Measurements from ENCODE around the gene SLC6A17.

Gene SLC6A17

DNA sequence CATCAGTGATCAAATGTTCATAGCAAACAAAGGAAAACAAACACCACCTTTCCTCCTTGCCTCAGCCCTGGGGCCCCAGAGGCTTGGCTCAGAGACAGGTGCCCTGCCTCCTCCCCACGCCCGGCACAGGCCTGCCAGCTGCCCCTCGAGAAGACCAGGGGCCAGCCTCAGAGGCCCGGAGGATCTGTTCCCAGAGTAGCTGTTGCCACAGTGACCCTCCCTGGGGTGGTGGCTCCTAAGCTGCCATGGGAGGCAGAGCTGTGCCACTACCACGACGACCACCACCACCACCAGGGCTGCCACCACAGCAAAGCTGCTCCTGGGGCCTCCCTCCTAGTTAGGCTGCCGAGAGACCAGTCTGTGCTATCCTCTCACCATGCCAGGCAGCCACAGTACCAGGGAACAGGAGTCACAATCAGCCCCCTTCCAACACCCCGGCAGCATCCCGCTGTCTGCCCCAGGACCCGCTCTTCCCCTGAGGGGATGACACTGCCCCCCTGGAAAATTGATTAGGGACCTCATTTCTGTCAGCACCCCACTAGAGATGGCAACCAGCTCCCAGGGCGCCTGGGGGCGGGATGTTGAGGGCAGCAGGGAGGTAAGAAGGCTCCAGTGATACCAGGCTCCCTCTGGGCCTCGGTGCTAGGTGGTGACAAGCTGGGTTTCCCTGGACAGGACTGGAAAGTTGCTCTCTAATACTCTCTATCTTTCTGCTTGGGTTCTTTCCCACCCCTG is 90.3 kb downstream of the SLC6A17 start:
- DNase-seq (ENCODE audit: low read depth in 2 of 2): no peak

DNA sequence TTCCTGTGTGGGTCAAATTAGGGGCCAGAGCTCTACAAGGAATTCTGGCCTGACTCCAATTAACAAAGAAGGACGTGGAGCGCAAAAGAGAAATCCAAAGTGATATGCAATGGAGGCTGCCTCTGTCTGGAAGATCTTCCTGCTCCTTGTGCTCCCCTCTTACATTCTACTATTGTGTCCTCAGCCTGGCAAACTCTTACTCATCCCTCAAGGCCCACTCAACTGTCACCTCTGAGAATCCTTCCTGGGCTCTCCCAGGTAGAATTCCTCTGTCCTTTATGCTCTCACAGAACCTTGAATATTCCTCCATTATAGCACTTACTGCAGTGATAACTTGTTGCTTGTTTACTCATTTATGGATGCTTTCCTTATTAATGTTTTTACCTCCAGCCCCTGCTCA is 91.2 kb downstream of the SLC6A17 start:
- no peak for DNase-seq (ENCODE audit: low read depth in 2 of 2)

GRCh38 chr1:110242062-110242461 is 91.8 kb downstream of the SLC6A17 start:
- no peak for DNase-seq (ENCODE audit: low read depth in 2 of 2)

DNA sequence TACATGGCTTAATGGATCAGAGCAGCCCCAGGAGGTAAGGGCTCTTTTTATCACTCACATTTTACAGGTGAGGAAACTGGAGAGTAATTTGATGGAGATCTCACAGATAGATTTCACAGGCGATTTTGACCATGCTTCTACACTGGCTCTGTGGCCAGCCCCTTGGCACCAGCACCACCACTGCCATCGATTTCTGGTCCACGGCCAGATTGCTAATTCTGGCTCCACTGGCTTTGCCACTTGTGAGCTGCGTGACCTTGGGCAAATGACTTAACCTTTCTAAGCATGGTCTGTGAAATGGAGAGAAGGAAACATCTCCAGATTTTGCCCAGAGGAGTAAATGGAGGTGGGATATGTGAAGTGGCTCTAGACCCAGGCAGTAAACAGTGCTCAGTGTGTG is 92.4 kb downstream of the SLC6A17 start:
- no peak for DNase-seq (ENCODE audit: low read depth in 2 of 2)

DNA sequence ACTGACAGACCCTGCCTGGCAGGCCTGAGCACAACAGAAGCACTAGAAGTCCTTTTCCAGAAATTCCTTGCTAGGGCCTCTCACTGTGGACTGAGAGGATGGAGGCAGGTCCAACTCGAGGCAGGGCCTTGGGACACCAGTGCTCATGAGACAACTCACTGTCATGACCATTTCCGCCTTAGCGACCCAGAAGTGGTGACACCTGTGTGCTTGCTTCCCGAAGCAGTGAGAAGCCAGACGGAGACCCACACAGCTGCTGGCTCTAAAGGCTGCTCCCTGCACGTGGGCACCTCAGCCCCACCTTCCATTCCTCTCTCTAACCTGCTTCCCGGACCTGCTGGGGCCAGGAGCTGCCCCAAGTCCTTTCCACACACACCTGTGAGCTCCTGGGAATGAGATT is 92.9 kb downstream of the SLC6A17 start:
- DNase-seq (ENCODE audit: low read depth in 2 of 2): no peak

DNA sequence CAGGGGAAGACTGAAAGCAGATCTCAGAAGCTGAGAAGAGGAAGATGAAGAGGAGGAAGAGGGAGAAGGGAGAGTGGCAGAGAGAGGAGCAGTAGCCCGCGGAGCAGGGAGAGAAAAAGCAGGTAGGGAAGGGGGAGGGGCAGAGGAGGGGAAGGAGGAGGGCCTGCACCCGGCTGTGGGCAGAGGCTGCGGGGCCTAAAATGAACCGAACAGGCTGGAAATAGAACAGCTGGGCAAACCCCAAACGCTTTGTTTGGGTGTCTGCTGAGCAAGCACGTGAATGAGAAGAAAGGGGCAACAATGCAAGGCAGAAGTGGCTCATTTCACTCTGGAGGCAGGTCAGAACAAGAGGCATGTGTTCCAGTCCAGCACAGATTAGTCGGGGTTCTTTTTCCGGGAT is 93.3 kb downstream of the SLC6A17 start:
- no peak for DNase-seq (ENCODE audit: low read depth in 2 of 2)

DNA sequence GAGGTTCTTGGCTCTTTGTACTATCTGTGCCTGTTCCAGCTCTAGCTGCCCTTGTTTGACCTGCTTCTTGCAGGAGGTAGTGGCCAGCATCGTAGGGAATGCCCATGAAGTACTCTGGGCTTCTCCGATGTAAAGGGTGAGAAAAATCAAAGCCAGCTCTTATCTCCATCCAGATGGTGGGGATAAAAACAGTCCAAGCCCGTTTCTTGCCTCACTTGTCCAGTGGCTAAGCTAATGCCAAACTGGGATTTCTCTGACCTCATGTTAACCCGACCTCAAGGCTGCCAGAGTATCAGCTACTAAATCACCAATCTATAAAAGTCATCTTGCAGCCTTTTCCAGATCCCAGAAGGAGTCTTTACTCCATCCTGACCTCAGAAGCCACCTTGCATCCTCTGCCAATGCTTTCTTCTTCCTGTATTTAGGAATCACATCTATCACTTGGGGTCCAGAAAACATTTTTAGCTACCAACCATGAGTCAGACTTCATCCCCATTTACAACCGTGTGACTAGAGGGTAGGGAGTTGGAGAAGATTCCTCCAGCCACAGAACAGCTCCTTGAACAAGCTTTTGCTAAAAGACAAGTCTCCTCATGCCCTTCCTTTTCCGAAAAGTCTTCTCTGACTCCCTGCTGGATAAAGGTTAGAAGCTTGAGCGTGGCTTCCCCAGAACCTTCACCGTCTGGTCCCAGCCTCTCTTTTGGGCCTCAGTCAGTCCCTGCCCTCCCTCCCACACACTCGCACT is 95.8 kb downstream of the SLC6A17 start:
- DNase-seq (ENCODE audit: low read depth in 2 of 2): no peak

GRCh38 chr1:110248746-110249145 is 98.5 kb downstream of the SLC6A17 start:
- DNase-seq (ENCODE audit: low read depth in 2 of 2): no peak

DNA sequence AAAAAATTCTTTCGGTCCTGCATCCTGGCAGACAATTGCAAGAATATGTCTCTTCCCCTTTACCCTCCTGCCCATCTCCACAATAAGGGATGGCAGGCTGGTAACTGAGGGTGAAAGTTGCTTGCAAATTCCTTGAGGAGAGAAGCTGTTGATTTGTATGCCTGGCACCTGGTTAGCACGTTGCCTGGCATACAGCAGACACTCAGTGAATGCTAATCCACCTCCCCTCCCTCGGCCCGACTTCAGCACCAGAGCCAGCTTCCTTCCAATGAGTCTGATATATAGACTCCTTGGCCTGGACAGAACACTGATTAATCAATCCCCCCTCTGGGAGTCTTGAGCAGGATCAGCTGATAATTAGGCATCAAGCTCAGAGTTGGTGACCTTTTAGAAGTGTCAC is 99.0 kb downstream of the SLC6A17 start:
- no peak for DNase-seq (ENCODE audit: low read depth in 2 of 2)

DNA sequence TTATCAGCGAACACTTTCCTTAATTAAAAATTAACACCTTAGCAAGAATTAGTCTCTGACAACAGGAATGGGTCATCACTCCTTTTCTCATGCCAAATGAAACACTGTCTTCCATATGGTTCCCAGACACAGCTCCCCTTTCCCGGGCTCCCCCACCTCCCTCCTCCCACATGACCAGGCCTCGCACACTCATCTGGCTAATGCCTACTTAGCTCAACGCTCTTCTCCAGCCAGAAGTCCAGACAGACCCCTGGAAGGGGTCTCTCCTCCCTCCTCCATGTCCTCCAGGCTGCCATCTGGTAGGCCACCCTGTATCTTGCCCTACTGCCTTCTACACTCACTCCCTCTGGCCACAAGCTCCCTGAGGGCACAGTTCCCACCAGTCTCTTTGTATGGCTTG is 99.7 kb downstream of the SLC6A17 start:
- DNase-seq (ENCODE audit: low read depth in 2 of 2): no peak

DNA sequence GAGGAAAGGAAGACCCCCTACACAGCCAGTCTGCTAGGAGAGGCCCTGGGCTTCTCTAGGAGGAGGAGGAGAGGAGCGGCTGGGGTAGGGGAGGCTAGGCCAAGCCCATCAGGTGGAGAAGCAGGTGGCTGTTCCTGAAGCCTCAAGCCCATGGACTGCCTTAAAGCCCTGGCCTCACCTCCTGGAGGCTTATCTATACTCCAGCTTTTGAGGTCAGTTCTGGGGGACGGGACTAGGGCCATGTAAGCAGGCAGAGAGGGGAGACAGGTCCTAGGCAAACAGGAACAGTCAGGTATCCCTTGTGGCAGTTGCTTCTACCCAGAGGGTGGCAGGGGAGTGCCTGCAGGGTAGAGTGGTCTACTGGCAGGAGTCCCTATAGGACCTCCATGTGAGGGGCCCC is 100.5 kb downstream of the SLC6A17 start:
- no peak for DNase-seq (ENCODE audit: low read depth in 2 of 2)

Data from stimulated activated CD8-positive, alpha-beta memory T cell treated with anti-CD3 and anti-CD28 coated beads, Interleukin-2, amount 100 ng/mL, for 48 hours (primary cell).